Stimulated activated naive CD8-positive, alpha-beta T cell treated with anti-CD3 and anti-CD28 coated beads, Interleukin-15, Interleukin-2, amounts not matched to agents 100 U/mL and 50 U/mL, for 24 hours (primary cell): Measurements from ENCODE around the gene NOM1.
A peak's percentile ranks its signal among the peaks of the same experiment; 100 is the strongest.

Source experiments
- ATAC-seq: fragments of 150-1000 bp; cut with Tn5 transposase; one replicate; pipeline ENCODE4 v1.10.0; 2021
- DNase-seq: peaks from one replicate; pipeline ENCODE4 v3.0.0; 2021

Gene NOM1

DNA sequence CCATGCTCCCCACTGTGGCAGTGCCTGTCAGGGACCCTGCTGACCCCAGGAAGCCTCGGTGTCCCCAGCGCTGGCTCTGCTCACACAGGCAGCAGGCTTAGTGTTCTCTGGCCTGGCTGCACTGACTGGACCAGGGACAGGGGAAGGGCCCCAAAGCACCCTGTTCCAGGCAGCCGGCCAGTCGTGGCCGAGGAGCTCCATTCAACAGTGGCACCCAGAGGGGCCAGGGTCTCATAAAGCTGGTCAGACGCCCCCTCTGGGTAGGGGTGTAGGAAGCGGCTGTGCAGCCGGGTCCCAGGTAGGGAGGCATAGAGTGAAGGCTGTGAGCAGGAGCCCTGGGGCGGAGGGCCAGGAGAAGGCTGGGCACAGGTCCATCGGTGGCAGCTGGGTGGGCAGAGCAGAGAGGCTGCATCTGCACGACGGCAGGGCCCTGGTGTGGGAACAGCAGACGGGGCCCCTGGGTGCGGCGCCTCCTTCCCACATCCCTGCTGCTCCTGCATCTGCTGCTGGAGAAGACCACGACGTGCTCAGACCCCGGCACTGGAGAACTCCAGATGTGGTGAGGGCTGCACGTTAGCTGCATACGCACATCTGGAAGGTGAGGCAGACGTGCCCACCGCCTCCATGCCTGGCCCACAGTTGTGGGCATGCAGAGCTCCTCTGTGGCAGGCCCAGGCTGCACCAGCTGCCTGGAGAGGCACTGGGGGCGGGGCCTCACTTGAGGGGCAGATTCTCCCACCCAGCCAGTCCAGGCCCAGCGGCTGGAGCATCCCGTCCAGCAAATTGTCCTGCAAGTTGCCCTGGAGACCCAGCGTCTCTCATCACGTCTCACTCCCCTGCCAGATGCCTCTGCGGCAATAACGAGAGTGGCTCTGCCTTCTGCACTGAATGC lies 35.8 kb downstream of the NOM1 start:
- ATAC-seq (no peak), DNase-seq (no peak)

DNA sequence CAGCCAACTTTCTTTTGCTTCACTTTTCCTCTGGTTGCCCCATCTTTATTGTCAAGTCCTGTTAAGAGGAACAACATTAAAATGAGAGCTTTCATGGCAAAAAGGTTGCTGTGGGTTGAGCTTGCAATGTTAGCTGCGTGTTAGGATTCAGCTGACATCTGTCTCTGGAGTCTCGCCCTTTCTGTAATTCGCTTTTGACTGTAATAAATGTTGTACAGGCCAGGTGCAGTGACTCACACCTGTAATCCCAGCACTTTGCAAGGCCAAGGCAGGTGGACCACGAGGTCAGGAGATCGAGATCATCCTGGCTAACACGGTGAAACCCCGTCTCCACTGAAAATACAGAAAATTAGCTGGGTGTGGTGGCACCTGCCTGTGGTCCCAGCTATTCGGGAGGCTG lies 36.9 kb downstream of the NOM1 start:
- no peak for ATAC-seq

GRCh38 chr7:156988343-156989185 lies 39.1 kb downstream of the NOM1 start:
- ATAC-seq (no peak), DNase-seq (no peak)

More for the DNA sequence above, 36.9 kb downstream of the NOM1 start:
- no peak for DNase-seq

GRCh38 chr7:156989766-156990535 lies 40.4 kb downstream of the NOM1 start:
- no peak for DNase-seq
- ATAC-seq, result no peak

- DNase-seq, result no peak
- ATAC-seq, result no peak
Measured at GRCh38 chr7:156993021-156993924, 43.8 kb downstream of the NOM1 start.

DNA sequence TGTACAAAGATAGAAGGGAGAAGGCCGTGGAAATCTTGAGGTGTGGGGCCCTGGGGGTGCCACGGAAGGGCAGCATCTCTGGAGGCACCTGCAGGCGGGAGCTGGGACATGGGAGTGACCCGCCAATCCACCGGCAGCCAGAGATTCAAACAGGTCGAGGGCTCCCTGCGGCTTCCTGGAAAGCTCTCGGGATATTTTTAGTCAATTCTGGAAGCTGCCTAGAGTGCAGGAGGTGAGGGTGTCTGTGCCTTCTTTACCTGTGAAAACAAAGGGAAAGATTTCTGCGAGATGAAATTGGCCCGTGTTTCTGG lies 44.4 kb downstream of the NOM1 start:
- DNase-seq (no peak), ATAC-seq (no peak)

- DNase-seq, result no peak
- no peak for ATAC-seq
Measured at GRCh38 chr7:156994417-156994816, 44.9 kb downstream of the NOM1 start.

GRCh38 chr7:156998988-156999957 lies 49.8 kb downstream of the NOM1 start:
- DNase-seq (no peak), ATAC-seq (no peak)

GRCh38 chr7:156999958-157000726 lies 50.6 kb downstream of the NOM1 start:
- ATAC-seq (no peak), DNase-seq (no peak)

DNA sequence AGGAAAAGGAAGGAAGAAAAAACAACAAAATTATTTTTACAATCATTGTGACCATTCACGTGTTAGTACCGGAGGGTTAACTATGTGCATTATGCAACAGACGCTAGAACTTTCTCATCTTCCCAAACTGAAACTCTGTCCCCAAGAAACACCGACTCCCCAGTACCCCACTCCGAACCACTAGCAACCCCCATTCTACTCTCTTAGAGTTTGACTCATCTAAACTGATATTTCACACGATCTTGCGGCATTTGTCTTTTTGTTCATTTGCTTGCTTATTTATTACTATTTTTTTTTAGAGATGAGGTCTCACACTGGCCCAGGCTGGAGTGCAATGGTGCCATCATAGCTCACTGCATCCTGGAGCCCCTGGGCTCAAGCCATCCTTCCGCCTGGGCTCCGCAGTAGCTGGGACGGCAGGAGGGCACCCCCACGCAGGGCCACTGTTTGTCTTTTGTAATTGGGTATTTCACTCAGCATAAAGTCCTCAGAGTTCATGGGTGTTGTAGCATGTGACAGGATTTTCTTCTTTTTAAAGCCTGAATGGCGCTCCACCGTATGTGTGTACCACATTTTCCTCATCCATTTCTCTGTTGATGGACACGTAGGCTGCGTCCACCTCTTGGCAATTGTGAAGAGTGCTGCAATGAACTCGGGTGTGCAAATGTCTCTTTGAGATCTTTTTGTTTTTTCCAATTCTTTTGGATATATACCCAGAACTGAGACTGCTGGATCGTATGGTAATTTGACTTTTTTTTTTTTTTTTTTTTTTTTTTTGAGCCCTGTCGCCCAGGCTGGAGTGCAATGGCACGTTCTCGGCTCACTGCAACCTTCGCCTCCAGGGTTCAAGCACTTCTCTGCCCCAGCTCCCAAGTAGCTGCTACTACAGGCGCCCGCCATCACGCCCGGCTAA lies 51.5 kb downstream of the NOM1 start:
- DNase-seq, result no peak
- no peak for ATAC-seq

GRCh38 chr7:157001920-157002818 lies 52.7 kb downstream of the NOM1 start:
- no peak for ATAC-seq
- DNase-seq, result no peak

GRCh38 chr7:157002819-157003421 lies 53.4 kb downstream of the NOM1 start:
- DNase-seq (no peak), ATAC-seq (no peak)

GRCh38 chr7:157003445-157003755 lies 53.9 kb downstream of the NOM1 start:
- ATAC-seq (no peak), DNase-seq (no peak)

GRCh38 chr7:157003756-157004520 lies 54.4 kb downstream of the NOM1 start:
- ATAC-seq (no peak), DNase-seq (peak; percentile 13)

GRCh38 chr7:157004521-157005455 lies 55.3 kb downstream of the NOM1 start:
- no peak for ATAC-seq
- DNase-seq, result peak; percentile 15
